Mesendoderm (in vitro differentiated cells): Measurements from ENCODE around the gene ENPP7.

Experiments
- DNase-seq: peaks from one replicate; pipeline ENCODE4 v3.0.0; 2013
- H2AK5ac ChIP-seq: 2 replicates; pipeline ENCODE4 v1.6.1; 2013; ENCODE audit warnings: low read length, inconsistent platforms
- H2BK120ac ChIP-seq: 2 replicates; pipeline ENCODE4 v1.6.1; 2013; ENCODE audit warnings: low read depth, mild to moderate bottlenecking, low read length, moderate library complexity, mixed read lengths
- H2BK15ac ChIP-seq: replicated peaks from 2 replicates; pipeline ENCODE4 v1.6.1; 2013; ENCODE audit warnings: low read depth, mild to moderate bottlenecking, moderate library complexity
- H2BK5ac ChIP-seq: 2 replicates; pipeline ENCODE4 v1.6.1; 2013; ENCODE audit warnings: low read length, inconsistent platforms
- H3K18ac ChIP-seq: 2 replicates; pipeline ENCODE4 v1.6.1; 2013; ENCODE audit warnings: mild to moderate bottlenecking, low read length, mixed read lengths
- H3K23ac ChIP-seq: one replicate; pipeline ENCODE4 v1.6.1; 2013; ENCODE audit warnings: low read length
- H3K27ac ChIP-seq: 2 replicates; pipeline ENCODE4 v1.5.1; 2013; ENCODE audit warnings: low read depth, mild to moderate bottlenecking, inconsistent platforms, low read length, moderate library complexity
- H3K27me3 ChIP-seq: 2 replicates; pipeline ENCODE4 v1.6.1; 2013; ENCODE audit warnings: low read length, control low read depth, mild to moderate bottlenecking, inconsistent platforms; ENCODE audit not compliant: insufficient read depth, poor library complexity
- H3K36me3 ChIP-seq: 2 replicates; pipeline ENCODE4 v1.6.1; 2013; ENCODE audit warnings: low read length, inconsistent platforms; ENCODE audit not compliant: control insufficient read depth, insufficient read depth
- H3K4ac ChIP-seq: one replicate; pipeline ENCODE4 v1.6.1; 2013; ENCODE audit warnings: low read depth, mild to moderate bottlenecking, low read length, moderate library complexity
- H3K4me1 ChIP-seq: 2 replicates; pipeline ENCODE4 v1.6.1; 2013; ENCODE audit warnings: low read depth, low read length, inconsistent platforms; ENCODE audit not compliant: control insufficient read depth
- H3K4me2 ChIP-seq: 2 replicates; pipeline ENCODE4 v1.6.1; 2013; ENCODE audit warnings: low read length
- H3K4me3 ChIP-seq: 2 replicates; pipeline ENCODE4 v1.5.1; 2013; ENCODE audit warnings: mild to moderate bottlenecking, low read length
- H3K56ac ChIP-seq: one replicate; pipeline ENCODE4 v1.6.1; 2013; ENCODE audit warnings: low read length
- H3K79me1 ChIP-seq: 2 replicates; pipeline ENCODE4 v1.6.1; 2013; ENCODE audit warnings: low read length, inconsistent platforms
- H3K79me2 ChIP-seq: 2 replicates; pipeline ENCODE4 v1.6.1; 2013; ENCODE audit warnings: mild to moderate bottlenecking, low read length; ENCODE audit not compliant: control insufficient read depth, insufficient read depth
- H3K9ac ChIP-seq: 2 replicates; pipeline ENCODE4 v1.6.1; 2013; ENCODE audit warnings: low read length, inconsistent platforms
- H4K5ac ChIP-seq: one replicate; pipeline ENCODE4 v1.6.1; 2013; ENCODE audit warnings: low read length
- H4K8ac ChIP-seq: one replicate; pipeline ENCODE4 v1.6.1; 2013; ENCODE audit warnings: low read depth, mild to moderate bottlenecking, control low read depth, low read length, moderate library complexity
- WGBS: extraction: QIAGEN DNeasy Blood & Tissue Kit; methylation state at CpG from one replicate; pipeline ENCODE4 v1.1.7; 2013; ENCODE audit warnings: low lambda C conversion rate, missing lambda C conversion rate; ENCODE audit not compliant: insufficient coverage; ENCODE audit errors: extremely low coverage; 5-methylcytosine and 5-hydroxymethylcytosine counted together

The ENPP7 gene

DNA sequence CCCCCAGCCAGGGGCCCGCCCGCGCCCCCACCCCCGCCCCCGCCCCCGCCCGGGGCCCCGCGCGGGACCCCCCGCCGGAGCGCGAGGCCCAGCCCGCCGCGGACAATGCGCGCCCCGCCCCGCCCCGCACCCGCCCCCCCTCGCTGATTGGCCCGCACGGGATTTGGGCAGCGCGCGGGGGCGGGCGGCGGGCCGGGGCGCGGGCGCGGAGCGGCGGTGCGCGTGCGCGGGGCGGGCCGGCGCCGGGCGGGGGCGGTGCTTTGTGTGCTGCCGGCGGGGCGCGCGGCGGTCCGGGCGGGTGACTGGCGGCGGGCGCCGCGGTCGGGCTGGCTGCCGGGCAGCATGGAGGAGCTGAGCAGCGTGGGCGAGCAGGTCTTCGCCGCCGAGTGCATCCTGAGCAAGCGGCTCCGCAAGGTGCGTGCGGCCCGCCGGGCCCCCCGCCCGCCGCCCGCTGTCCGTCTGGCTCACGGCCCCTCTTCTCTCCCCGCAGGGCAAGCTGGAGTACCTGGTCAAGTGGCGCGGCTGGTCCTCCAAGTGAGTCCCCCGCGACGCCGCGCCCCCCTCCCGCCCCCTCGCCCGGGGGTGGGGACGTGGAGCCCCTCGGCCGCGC is 47.3 kb downstream of the ENPP7 start, which contains the start of gene CBX2:
CBX2 (plus strand) TSS at position 255 of the 610 bp plus-strand sequence; CDS start at position 343, 88 bp downstream.
- no peak within 1 kb of the TSS for H2AK5ac ChIP-seq
- H3K27me3 ChIP-seq = no peaks in the 10 kb centered on the region
- H2BK15ac ChIP-seq = no peak within 1 kb of the TSS
- peak within 1 kb of the TSS; percentile 97 for H3K18ac ChIP-seq
- H3K4ac ChIP-seq = peak within 1 kb of the TSS; percentile 90
- H2BK5ac ChIP-seq = no peak within 1 kb of the TSS
- peak within 1 kb of the TSS; percentile 87 for H3K9ac ChIP-seq
- H3K23ac ChIP-seq = no peak within 1 kb of the TSS
- H3K4me1 ChIP-seq = peaks cover 6% of the 10 kb centered on the region
- peak within 1 kb of the TSS; percentile 67 for H2BK120ac ChIP-seq
- peaks cover 2% of the 10 kb centered on the region for H3K79me2 ChIP-seq
- WGBS = no CpG with 5 or more reads among the region's 96 CpGs
- peaks cover 1% of the 10 kb centered on the region for H3K36me3 ChIP-seq
- peak within 1 kb of the TSS; percentile 81 for H3K4me2 ChIP-seq
- peak; percentile 77 for DNase-seq
- no peak within 1 kb of the TSS for H4K5ac ChIP-seq
- H3K56ac ChIP-seq = peak within 1 kb of the TSS; percentile 88
- H4K8ac ChIP-seq = no peak within 1 kb of the TSS
- peak within 1 kb of the TSS; percentile 77 for H3K4me3 ChIP-seq
- peaks cover 9% of the 10 kb centered on the region for H3K79me1 ChIP-seq
- H3K27ac ChIP-seq = peak within 1 kb of the TSS; percentile 75

DNA sequence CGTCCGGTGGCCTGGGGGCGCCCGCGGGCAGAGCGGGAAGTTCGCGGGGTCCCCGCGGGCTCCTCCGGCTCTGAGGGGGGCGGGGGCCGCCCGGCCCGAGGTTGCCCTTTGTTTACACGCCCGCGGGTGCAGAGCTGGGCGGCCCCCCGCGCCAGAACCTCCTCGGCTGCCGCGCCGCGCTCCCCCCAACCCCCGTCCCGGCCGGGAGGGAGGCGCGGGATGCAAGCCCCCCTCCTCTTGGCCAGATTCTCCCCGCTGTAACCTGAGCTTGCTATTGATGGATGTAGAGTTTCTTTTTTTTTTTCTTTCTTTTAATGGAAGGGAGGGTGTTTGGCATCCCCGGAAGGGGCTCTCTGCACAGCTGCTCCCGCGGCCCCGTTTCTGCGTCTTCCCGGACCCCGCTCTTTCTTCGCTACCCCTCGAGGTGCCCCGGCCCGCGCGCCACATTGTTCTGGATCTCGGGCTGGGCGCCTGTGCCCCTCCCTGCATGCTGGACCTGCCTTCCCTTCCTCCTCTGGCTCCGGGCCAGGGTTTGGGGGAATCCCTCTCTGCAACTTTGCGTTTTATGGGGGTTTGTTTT is 47.9 kb downstream of the ENPP7 start:
- Histone ChIP-seq H3K4me1 (peaks cover 6% of the 10 kb centered on the region), H3K4me2 (peak overlapping the region; percentile 81), H4K5ac (no peak overlapping the region), H3K27me3 (no peaks in the 10 kb centered on the region), H3K56ac (peak overlapping the region; percentile 88), H3K79me1 (peaks cover 9% of the 10 kb centered on the region), H3K4ac (peak overlapping the region; percentile 90), H3K23ac (no peak overlapping the region), H3K4me3 (peak overlapping the region; percentile 77), H3K36me3 (peaks cover 1% of the 10 kb centered on the region), H3K27ac (peak overlapping the region; percentile 75), H2AK5ac (no peak overlapping the region), H4K8ac (no peak overlapping the region), H3K79me2 (peaks cover 2% of the 10 kb centered on the region), H3K9ac (peak overlapping the region; percentile 87), H2BK5ac (no peak overlapping the region), H3K18ac (peak overlapping the region; percentile 80), H2BK120ac (peak overlapping the region; percentile 32), H2BK15ac (no peak overlapping the region)
- no CpG with 5 or more reads among the region's 49 CpGs for WGBS
- peak; percentile 61 for DNase-seq

DNA sequence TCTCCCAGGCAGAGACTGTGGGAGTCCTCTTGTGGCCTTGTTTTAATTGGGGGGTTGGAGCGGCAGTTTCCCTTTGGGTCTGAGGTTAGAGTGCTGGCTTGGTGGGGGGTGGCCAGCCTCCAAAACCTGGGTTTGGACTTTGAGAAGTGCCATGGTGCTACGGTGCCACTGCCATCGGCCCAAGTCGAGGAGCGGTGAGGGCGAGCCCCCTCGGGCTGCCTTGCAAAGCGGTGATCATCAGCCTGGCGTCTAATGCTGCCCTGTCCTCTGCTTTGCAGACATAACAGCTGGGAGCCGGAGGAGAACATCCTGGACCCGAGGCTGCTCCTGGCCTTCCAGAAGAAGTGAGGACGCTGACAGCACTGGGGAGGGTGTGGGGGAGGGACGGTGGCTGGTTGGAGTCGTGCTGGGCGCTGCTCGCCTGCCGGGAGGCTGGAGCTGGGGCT is 48.4 kb downstream of the ENPP7 start:
- Histone ChIP-seq H4K5ac (no peak overlapping the region), H3K4me3 (peak overlapping the region; percentile 77), H2BK120ac (no peak overlapping the region), H2AK5ac (no peak overlapping the region), H3K56ac (peak overlapping the region; percentile 88), H3K9ac (peak overlapping the region; percentile 87), H3K79me2 (peaks cover 2% of the 10 kb centered on the region), H3K18ac (no peak overlapping the region), H3K27me3 (no peaks in the 10 kb centered on the region), H3K4ac (no peak overlapping the region), H3K4me1 (peaks cover 6% of the 10 kb centered on the region), H3K27ac (no peak overlapping the region), H2BK15ac (no peak overlapping the region), H2BK5ac (no peak overlapping the region), H4K8ac (no peak overlapping the region), H3K4me2 (peak overlapping the region; percentile 81), H3K23ac (peak overlapping the region; percentile 15), H3K79me1 (peaks cover 9% of the 10 kb centered on the region), H3K36me3 (peaks cover 1% of the 10 kb centered on the region)
- peak; percentile 42 for DNase-seq
- WGBS = no CpG with 5 or more reads among the region's 17 CpGs

GRCh38 chr17:79779661-79780365 is 49.1 kb downstream of the ENPP7 start:
- no peak overlapping the region for H2AK5ac ChIP-seq
- no peak overlapping the region for H2BK15ac ChIP-seq
- peaks cover 2% of the 10 kb centered on the region for H3K79me2 ChIP-seq
- H3K27me3 ChIP-seq = no peaks in the 10 kb centered on the region
- H3K79me1 ChIP-seq = peaks cover 9% of the 10 kb centered on the region
- peaks cover 6% of the 10 kb centered on the region for H3K4me1 ChIP-seq
- H4K8ac ChIP-seq = no peak overlapping the region
- no peak overlapping the region for H3K4me3 ChIP-seq
- no peak overlapping the region for H4K5ac ChIP-seq
- no peak overlapping the region for H2BK120ac ChIP-seq
- no peak for DNase-seq
- peak overlapping the region; percentile 87 for H3K9ac ChIP-seq
- no peak overlapping the region for H2BK5ac ChIP-seq
- no peak overlapping the region for H3K18ac ChIP-seq
- H3K36me3 ChIP-seq = peaks cover 1% of the 10 kb centered on the region
- H3K4me2 ChIP-seq = no peak overlapping the region
- H3K23ac ChIP-seq = no peak overlapping the region
- no CpG with 5 or more reads among the region's 10 CpGs for WGBS
- H3K27ac ChIP-seq = no peak overlapping the region
- H3K56ac ChIP-seq = peak overlapping the region; percentile 88
- H3K4ac ChIP-seq = no peak overlapping the region

DNA sequence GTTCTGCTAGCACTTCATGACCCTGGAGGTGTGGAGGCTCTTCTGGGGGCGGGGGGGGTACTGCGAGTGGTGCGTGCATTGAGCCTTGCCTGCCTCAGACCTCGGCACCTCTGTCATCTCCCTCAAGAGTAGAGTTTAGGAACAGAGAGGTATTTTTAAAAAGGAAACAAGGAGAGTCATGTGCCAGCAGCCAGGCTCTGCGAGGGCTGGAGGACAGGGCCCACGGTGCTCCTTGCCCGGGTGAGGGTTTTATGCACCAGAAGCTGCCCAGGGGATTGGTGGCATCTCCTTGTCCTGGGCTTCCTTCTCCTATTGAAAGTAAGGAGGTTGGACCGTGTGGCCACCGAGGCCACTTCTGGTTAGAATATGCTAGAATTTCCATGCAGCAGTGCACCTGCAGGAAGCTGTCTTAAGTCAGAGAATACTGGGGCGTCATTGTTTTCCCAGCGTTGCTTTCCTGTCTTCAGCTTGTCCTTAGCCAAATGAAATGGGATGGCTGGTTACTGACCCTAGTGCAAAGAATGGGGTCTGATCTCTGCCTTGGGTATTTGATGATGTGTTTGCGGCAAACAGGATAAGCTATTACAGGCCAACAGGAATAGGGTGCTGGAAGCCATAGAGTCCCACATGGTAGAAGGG is 50.4 kb downstream of the ENPP7 start:
- Histone ChIP-seq H3K27me3 (no peaks in the 10 kb centered on the region), H2BK5ac (no peak overlapping the region), H3K56ac (no peak overlapping the region), H2BK15ac (no peak overlapping the region), H3K79me2 (peaks cover 2% of the 10 kb centered on the region), H4K5ac (no peak overlapping the region), H3K27ac (no peak overlapping the region), H3K18ac (no peak overlapping the region), H2BK120ac (no peak overlapping the region), H3K79me1 (peaks cover 9% of the 10 kb centered on the region), H3K9ac (no peak overlapping the region), H3K4me2 (no peak overlapping the region), H3K23ac (no peak overlapping the region), H2AK5ac (no peak overlapping the region), H4K8ac (no peak overlapping the region), H3K4me3 (no peak overlapping the region), H3K4ac (no peak overlapping the region), H3K4me1 (peaks cover 6% of the 10 kb centered on the region), H3K36me3 (peaks cover 1% of the 10 kb centered on the region)
- no CpG with 5 or more reads among the region's 12 CpGs for WGBS
- no peak for DNase-seq
